ENCODE measurements around the gene ZNF205. TPM values are rescaled to one million over a fixed set of nuclear protein-coding genes. Genes with fewer than 3 reads are reported as not detected.
"Not testable (repeated sequence)": the region's sequence is repeated elsewhere in the genome, so short reads cannot be mapped to it uniquely, and the experiment has no call there.

ZNF205 gene
- total RNA-seq, 1 experiment from 2014 or later = 19.0 TPM

DNA sequence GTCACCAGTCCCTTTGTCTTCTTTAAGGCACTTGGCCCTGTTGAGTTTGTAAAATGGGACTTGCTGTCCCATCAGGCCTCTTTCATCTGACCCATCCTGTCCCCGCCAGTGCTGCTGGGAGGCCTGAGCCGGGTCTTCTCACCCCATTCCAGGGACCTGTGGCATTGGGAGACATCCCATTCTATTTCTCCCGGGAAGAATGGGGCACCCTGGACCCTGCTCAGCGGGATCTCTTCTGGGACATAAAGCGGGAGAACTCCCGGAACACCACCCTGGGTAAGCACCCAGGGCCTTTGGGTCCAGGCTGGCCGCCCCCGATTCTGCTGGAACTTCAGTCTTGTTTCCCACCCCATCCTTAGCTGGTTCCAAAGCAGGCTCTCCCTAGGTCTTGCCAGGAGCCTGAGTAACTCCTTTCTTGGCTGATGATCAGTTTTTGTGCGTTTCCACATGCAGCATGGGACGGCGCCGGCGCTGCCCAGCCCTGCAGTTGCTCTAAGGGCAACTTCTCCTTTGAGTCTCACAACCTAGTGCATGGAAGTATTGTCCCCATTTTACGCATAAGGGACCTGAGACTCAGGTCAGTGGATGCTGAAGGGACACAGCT is 26.5 kb downstream of the ZNF205 start:
- H3K9ac ChIP-seq (ENCODE audit: low read length) = no peak overlapping the region
- no peak overlapping the region for H2AFZ ChIP-seq (ENCODE audit: low read length)
- H3K4me1 ChIP-seq (ENCODE audit: insufficient read depth, low read length) = peaks cover 6% of the 10 kb centered on the region; the same call in 1 of the 2 replicates
- intact Hi-C loops (cut with micrococcal nuclease) = no loop called here
- ATAC-seq (no peak), DNase-seq (no peak)
- TF ChIP-seq, protein P1, sequence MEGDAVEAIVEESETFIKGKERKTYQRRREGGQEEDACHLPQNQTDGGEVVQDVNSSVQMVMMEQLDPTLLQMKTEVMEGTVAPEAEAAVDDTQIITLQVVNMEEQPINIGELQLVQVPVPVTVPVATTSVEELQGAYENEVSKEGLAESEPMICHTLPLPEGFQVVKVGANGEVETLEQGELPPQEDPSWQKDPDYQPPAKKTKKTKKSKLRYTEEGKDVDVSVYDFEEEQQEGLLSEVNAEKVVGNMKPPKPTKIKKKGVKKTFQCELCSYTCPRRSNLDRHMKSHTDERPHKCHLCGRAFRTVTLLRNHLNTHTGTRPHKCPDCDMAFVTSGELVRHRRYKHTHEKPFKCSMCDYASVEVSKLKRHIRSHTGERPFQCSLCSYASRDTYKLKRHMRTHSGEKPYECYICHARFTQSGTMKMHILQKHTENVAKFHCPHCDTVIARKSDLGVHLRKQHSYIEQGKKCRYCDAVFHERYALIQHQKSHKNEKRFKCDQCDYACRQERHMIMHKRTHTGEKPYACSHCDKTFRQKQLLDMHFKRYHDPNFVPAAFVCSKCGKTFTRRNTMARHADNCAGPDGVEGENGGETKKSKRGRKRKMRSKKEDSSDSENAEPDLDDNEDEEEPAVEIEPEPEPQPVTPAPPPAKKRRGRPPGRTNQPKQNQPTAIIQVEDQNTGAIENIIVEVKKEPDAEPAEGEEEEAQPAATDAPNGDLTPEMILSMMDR (conservative IDR thresholded peaks at IDR 0.05; ENCODE audit: low read depth, low read length) = no peak
- TF ChIP-seq EZH2phosphoT487 (IDR thresholded peaks at IDR 0.05; ENCODE audit: borderline replicate concordance, low read length) = no peak
- no peak for TF ChIP-seq EZH2 (IDR thresholded peaks at IDR 0.05; ENCODE audit: low read length, unreplicated experiment)
- H3K27ac ChIP-seq (ENCODE audit: low read length) = no peak overlapping the region
- ChIA-PET POLR2A (ENCODE audit: unreplicated experiment) (no interaction called here), CTCF (no interaction called here)
- no peaks in the 10 kb centered on the region for H3F3A ChIP-seq (ENCODE audit: low read length, unreplicated experiment)
- H3K27me3 ChIP-seq (ENCODE audit: low read length) = no peaks in the 10 kb centered on the region
- no peaks in the 10 kb centered on the region for H4K20me1 ChIP-seq (ENCODE audit: low read length)
- no peaks in the 10 kb centered on the region for H3K9me3 ChIP-seq (ENCODE audit: low read length)
- H3K4me3 ChIP-seq (ENCODE audit: low read length) = no peak overlapping the region
- H3K36me3 ChIP-seq (ENCODE audit: low read depth, low read length) = no peaks in the 10 kb centered on the region
- no peaks in the 10 kb centered on the region for H3K9me2 ChIP-seq (replicated peaks; ENCODE audit: low read length)
- no peak overlapping the region for H3K4me2 ChIP-seq (ENCODE audit: low read length)
- BruUV-seq (replicated peaks) = no TSS peak
- H3K79me2 ChIP-seq (ENCODE audit: low read length) = peaks cover 20% of the 10 kb centered on the region

DNA sequence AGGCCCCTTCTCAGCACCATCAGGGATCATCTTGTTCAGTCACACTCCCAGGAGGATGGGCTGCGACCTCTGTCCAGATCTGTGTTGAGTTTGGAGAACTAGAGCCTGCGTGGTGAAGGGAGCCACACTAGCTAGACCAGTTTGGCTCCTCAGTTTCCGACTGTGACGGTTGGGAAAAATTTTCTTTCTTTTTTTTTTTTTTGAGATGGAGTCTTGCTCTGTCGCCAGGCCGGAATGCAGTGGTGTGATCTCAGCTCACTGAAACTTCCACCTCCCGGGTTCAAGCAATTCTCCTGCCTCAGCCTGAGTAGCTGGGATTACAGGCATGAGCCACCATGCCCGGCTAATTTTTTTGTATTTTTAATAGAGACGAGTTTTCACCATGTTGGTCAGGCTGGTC is 27.2 kb downstream of the ZNF205 start:
- H3K4me2 ChIP-seq (ENCODE audit: low read length); H3F3A ChIP-seq (ENCODE audit: low read length, unreplicated experiment); H3K9me2 ChIP-seq (replicated peaks; ENCODE audit: low read length); intact Hi-C loops (cut with micrococcal nuclease); H3K4me3 ChIP-seq (ENCODE audit: low read length); H3K9me3 ChIP-seq (ENCODE audit: low read length); POLR2A ChIA-PET (ENCODE audit: unreplicated experiment); H4K20me1 ChIP-seq (ENCODE audit: low read length); CTCF ChIA-PET; H3K27me3 ChIP-seq (ENCODE audit: low read length); H3K27ac ChIP-seq (ENCODE audit: low read length); H3K9ac ChIP-seq (ENCODE audit: low read length); DNase-seq; H3K36me3 ChIP-seq (ENCODE audit: low read depth, low read length); BruUV-seq (replicated peaks); H2AFZ ChIP-seq (ENCODE audit: low read length); ATAC-seq; H3K4me1 ChIP-seq (ENCODE audit: insufficient read depth, low read length): not testable (repeated sequence)
- H3K79me2 ChIP-seq (ENCODE audit: low read length) = peaks cover 13% of the 10 kb centered on the region

DNA sequence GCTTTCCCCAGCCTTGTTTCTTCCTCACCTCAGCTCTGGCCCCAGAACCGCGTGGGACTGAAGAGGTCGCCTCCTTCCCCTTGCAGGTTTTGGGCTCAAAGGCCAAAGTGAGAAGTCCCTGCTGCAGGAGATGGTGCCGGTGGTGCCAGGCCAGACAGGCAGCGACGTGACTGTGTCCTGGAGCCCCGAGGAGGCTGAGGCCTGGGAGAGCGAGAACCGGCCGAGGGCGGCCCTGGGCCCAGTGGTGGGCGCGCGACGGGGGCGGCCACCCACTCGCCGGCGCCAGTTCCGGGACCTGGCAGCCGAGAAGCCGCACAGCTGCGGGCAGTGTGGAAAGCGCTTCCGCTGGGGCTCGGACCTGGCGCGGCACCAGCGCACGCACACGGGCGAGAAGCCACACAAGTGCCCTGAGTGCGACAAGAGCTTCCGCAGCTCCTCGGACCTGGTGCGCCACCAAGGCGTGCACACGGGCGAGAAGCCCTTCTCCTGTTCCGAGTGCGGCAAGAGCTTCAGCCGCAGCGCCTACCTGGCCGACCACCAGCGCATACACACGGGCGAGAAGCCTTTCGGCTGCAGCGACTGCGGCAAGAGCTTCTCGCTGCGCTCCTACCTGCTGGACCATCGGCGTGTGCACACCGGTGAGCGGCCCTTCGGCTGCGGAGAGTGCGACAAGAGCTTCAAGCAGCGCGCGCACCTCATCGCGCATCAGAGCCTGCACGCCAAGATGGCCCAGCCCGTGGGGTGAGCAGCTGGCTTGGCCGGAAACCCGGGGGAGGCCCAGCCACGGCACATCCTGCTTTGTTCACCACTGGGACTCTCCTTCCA is 28.4 kb downstream of the ZNF205 start:
- H3K4me1 ChIP-seq (ENCODE audit: insufficient read depth, low read length) = peaks cover 4% of the 10 kb centered on the region; the same call in 1 of the 2 replicates
- no TSS peak for BruUV-seq (replicated peaks)
- H3K9ac ChIP-seq (ENCODE audit: low read length) = no peak overlapping the region
- no peak overlapping the region for H3K27ac ChIP-seq (ENCODE audit: low read length)
- no peaks in the 10 kb centered on the region for H3K36me3 ChIP-seq (ENCODE audit: low read depth, low read length)
- ATAC-seq (no peak), DNase-seq (no peak)
- no peaks in the 10 kb centered on the region for H3K9me3 ChIP-seq (ENCODE audit: low read length)
- H3K9me2 ChIP-seq (replicated peaks; ENCODE audit: low read length) = no peaks in the 10 kb centered on the region
- H3K4me2 ChIP-seq (ENCODE audit: low read length) = no peak overlapping the region
- H2AFZ ChIP-seq (ENCODE audit: low read length) = no peak overlapping the region
- H3K79me2 ChIP-seq (ENCODE audit: low read length) = peaks cover 4% of the 10 kb centered on the region
- no peaks in the 10 kb centered on the region for H4K20me1 ChIP-seq (ENCODE audit: low read length)
- TF ChIP-seq, protein P1 (conservative IDR thresholded peaks at IDR 0.05; ENCODE audit: low read depth, low read length) = no peak
- TF ChIP-seq EZH2phosphoT487 (IDR thresholded peaks at IDR 0.05; ENCODE audit: borderline replicate concordance, low read length) = no peak
- TF ChIP-seq EZH2 (IDR thresholded peaks at IDR 0.05; ENCODE audit: low read length, unreplicated experiment) = no peak
- POLR2A ChIA-PET (ENCODE audit: unreplicated experiment) = no interaction called here
- CTCF ChIA-PET = no interaction called here
- H3K4me3 ChIP-seq (ENCODE audit: low read length) = no peak overlapping the region
- H3K27me3 ChIP-seq (ENCODE audit: low read length) = no peaks in the 10 kb centered on the region
- intact Hi-C loops (cut with micrococcal nuclease) = no loop called here
- H3F3A ChIP-seq (ENCODE audit: low read length, unreplicated experiment) = no peaks in the 10 kb centered on the region
